Suprapubic skin (tissue), 4 donors: ENCODE data around the gene CCL28. TPM values are rescaled to one million over a fixed set of nuclear protein-coding genes. Genes with fewer than 3 reads are reported as not detected.
"Not testable (repeated sequence)": the region's sequence is repeated elsewhere in the genome, so short reads cannot be mapped to it uniquely, and the experiment has no call there.

Experiments
- DNase-seq, 2 donors: peaks; one replicate each; pipeline ENCODE4 v3.0.0-alpha.2; 2019; ENCODE audit warnings: low spot score in 2 of 2
- H3K27ac ChIP-seq: fragments of 200-600 bp; sonication (generic); one replicate; pipeline ENCODE4 v1.5.1; 2019
- H3K27me3 ChIP-seq: fragments of 200-600 bp; sonication (generic); one replicate; pipeline ENCODE4 v1.5.1; 2019
- H3K36me3 ChIP-seq: fragments of 200-600 bp; sonication (generic); one replicate; pipeline ENCODE4 v1.5.1; 2019
- H3K4me1 ChIP-seq: fragments of 200-600 bp; sonication (generic); one replicate; pipeline ENCODE4 v1.5.1; 2019
- H3K4me3 ChIP-seq: fragments of 200-600 bp; sonication (generic); one replicate; pipeline ENCODE4 v1.5.1; 2019; ENCODE audit warnings: mild to moderate bottlenecking
- H3K9me3 ChIP-seq: fragments of 200-600 bp; sonication (generic); one replicate; pipeline ENCODE4 v1.5.1; 2019
- EP300 ChIP-seq: sonication (generic); formaldehyde crosslinking; IDR thresholded peaks from one replicate; pipeline ENCODE4 v1.6.1; 2017; ENCODE audit warnings: antibody characterized with exemption
- POLR2A ChIP-seq, 2 donors: fragments of 450-650 bp; IDR thresholded peaks; one replicate each; pipeline ENCODE4 v1.6.1; 2017; ENCODE audit warnings: antibody characterized with exemption in 2 of 2, mild to moderate bottlenecking in 2 of 2, moderate library complexity in 2 of 2
- POLR2AphosphoS5 ChIP-seq, 3 donors: sonication (generic); formaldehyde crosslinking; IDR thresholded peaks; one replicate each; pipeline ENCODE4 v1.6.1; 2017; ENCODE audit warnings: antibody characterized with exemption in 3 of 3
- WGBS: methylation state at CpG from one replicate; pipeline ENCODE4 v1.1.5; 2018; 5-methylcytosine and 5-hydroxymethylcytosine counted together
- total RNA-seq, 4 donors: library from RNA; depleted of rRNA; stranded (reverse); fragments of >200 nt; gene quantifications; one replicate each; pipeline ENCODE4 v1.1.0, GENCODE V29; 2016
- TF ChIP-seq, protein P1 (sequence below), 2 donors: fragments of 200-600 bp in 1 of 2; fragments of 450-650 bp in 1 of 2; sonication (generic) in 1 of 2; IDR thresholded peaks; one replicate each; pipeline ENCODE4 v1.5.1; 2016 to 2019; ENCODE audit warnings: antibody characterized with exemption in 2 of 2, mild to moderate bottlenecking in 1 of 2, moderate library complexity in 1 of 2

Gene CCL28
- total RNA-seq, 4 donors from 2014 or later: 10.7 to 24.8 (median 17.8) TPM

GRCh38 chr5:43409809-43410271 is 2.4 kb downstream of the CCL28 start:
- Histone ChIP-seq H3K27me3 (no peaks in the 10 kb centered on the region), H3K4me1 (peaks cover 16% of the 10 kb centered on the region), H3K27ac (no peak overlapping the region), H3K4me3 (no peak overlapping the region), H3K36me3 (no peaks in the 10 kb centered on the region), H3K9me3 (no peaks in the 10 kb centered on the region)
- no peak for DNase-seq
- TF ChIP-seq, protein P1, sequence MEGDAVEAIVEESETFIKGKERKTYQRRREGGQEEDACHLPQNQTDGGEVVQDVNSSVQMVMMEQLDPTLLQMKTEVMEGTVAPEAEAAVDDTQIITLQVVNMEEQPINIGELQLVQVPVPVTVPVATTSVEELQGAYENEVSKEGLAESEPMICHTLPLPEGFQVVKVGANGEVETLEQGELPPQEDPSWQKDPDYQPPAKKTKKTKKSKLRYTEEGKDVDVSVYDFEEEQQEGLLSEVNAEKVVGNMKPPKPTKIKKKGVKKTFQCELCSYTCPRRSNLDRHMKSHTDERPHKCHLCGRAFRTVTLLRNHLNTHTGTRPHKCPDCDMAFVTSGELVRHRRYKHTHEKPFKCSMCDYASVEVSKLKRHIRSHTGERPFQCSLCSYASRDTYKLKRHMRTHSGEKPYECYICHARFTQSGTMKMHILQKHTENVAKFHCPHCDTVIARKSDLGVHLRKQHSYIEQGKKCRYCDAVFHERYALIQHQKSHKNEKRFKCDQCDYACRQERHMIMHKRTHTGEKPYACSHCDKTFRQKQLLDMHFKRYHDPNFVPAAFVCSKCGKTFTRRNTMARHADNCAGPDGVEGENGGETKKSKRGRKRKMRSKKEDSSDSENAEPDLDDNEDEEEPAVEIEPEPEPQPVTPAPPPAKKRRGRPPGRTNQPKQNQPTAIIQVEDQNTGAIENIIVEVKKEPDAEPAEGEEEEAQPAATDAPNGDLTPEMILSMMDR (IDR thresholded peaks at IDR 0.05): no peak
- no peak for TF ChIP-seq POLR2A (IDR thresholded peaks at IDR 0.05)
- WGBS: 43% methylated on average over 2 of the region's 2 CpGs

DNA sequence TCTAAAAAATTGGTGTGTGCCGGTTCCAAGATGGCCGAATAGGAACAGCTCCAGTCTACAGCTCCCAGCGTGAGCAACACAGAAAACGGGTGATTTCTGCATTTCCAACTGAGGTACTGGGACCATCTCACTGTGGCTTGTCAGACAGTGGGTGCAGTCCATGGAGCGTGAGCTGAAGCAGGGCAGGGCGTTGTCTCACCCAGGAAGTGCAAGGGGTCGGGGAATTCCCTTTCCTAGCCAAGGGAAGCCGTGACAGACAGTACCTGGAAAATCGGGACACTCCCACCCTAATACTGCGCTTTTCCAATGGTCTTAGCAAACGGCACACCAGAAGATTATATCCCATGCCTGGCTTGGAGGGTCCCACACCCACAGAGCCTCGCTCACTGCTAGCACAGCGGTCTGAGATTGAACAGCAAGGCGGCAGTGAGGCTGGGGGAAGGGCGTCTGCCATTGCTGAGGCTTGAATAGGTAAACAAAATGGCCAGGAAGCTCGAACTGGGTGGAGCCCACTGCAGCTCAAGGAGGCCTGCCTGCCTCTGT is 9.6 kb downstream of the CCL28 start:
- not testable (repeated sequence) for H3K27ac ChIP-seq, DNase-seq, H3K27me3 ChIP-seq, H3K4me3 ChIP-seq, H3K9me3 ChIP-seq, H3K36me3 ChIP-seq, H3K4me1 ChIP-seq
- WGBS: 93% methylated on average over 16 of the region's 16 CpGs

DNA sequence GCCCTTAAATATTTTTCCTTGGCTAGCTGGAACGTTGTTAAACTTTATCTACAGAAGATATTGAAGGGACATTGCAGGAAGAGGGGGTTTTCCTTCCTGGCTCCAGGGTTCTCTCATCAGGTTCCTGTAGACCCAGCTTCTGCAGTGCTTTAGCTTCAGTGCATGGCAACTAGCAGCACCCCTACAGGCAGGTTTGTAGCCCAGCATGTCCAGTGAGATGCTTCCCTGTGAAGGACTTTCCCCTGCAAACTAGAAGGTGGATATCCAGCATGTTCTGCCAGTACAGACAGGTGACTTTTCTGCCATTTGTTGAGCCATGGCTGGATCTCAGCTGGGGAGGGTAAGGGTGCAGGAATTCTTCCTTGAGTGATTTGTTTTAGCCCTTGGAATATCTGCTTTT is 10.4 kb downstream of the CCL28 start:
- H3K4me1 ChIP-seq: peaks cover 8% of the 10 kb centered on the region
- H3K27me3 ChIP-seq: no peaks in the 10 kb centered on the region
- H3K4me3 ChIP-seq: no peak overlapping the region
- WGBS: 77% methylated on average over 1 of the region's 1 CpG
- TF ChIP-seq POLR2A (IDR thresholded peaks at IDR 0.05) (no peak), POLR2AphosphoS5 (IDR thresholded peaks at IDR 0.05) (no peak), EP300 (no peak)
- TF ChIP-seq, protein P1 (IDR thresholded peaks at IDR 0.05): no peak
- no peak overlapping the region for H3K27ac ChIP-seq
- H3K36me3 ChIP-seq: no peaks in the 10 kb centered on the region
- H3K9me3 ChIP-seq: no peaks in the 10 kb centered on the region
- no peak for DNase-seq

- Histone ChIP-seq H3K4me1 (peaks cover 14% of the 10 kb centered on the region), H3K9me3 (no peaks in the 10 kb centered on the region), H3K36me3 (no peaks in the 10 kb centered on the region), H3K27me3 (no peaks in the 10 kb centered on the region), H3K27ac (no peak overlapping the region), H3K4me3 (no peak overlapping the region)
- TF ChIP-seq POLR2A (IDR thresholded peaks at IDR 0.05) (no peak), EP300 (no peak)
- TF ChIP-seq, protein P1 (IDR thresholded peaks at IDR 0.05): no peak
- WGBS: 88% methylated on average over 3 of the region's 3 CpGs
- DNase-seq: no peak
Observed at GRCh38 chr5:43400082-43400481, 12.1 kb downstream of the CCL28 start.

GRCh38 chr5:43396762-43397304 is 15.4 kb downstream of the CCL28 start:
- Histone ChIP-seq H3K27ac (peak overlapping the region; percentile 71), H3K9me3 (no peaks in the 10 kb centered on the region), H3K27me3 (no peaks in the 10 kb centered on the region), H3K4me1 (peaks cover 14% of the 10 kb centered on the region), H3K4me3 (peak overlapping the region; percentile 63), H3K36me3 (no peaks in the 10 kb centered on the region)
- TF ChIP-seq EP300 (no peak), POLR2AphosphoS5 (IDR thresholded peaks at IDR 0.05) (peak in 1 of 3 donors; percentile 79)
- TF ChIP-seq, protein P1 (IDR thresholded peaks at IDR 0.05): no peak
- DNase-seq: peak; percentile 69 to 81
- WGBS: 3% methylated on average over 52 of the region's 53 CpGs

DNA sequence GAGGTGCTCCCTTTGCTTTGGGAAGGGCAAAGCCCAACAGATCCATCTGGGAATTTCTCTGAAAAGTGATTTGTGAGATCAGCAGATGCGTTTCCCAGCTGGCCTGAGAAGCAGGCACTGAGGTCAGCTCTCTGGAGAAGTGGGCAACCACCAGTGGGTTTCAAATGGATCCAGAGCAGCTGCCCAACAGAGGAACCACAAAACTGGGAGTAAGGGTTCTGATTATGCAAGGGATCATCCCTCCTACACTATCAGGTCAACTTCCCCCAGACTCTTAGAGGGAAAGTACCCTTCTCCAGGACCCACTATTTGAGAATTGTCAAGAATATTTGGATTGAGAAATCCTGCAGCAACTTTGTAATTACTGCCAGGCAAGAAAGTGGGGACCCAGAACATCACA is 21.7 kb downstream of the CCL28 start:
- Histone ChIP-seq H3K27ac (no peak overlapping the region), H3K9me3 (no peaks in the 10 kb centered on the region), H3K4me1 (peaks cover 7% of the 10 kb centered on the region), H3K27me3 (no peaks in the 10 kb centered on the region), H3K36me3 (peaks cover 14% of the 10 kb centered on the region), H3K4me3 (no peak overlapping the region)
- no peak for DNase-seq
- TF ChIP-seq EP300 (no peak), POLR2AphosphoS5 (IDR thresholded peaks at IDR 0.05) (no peak), POLR2A (IDR thresholded peaks at IDR 0.05) (no peak)
- TF ChIP-seq, protein P1 (IDR thresholded peaks at IDR 0.05): no peak
- 70% methylated on average over 1 of the region's 1 CpG for WGBS
